ENCODE results near the gene PCSK4.

DNA sequence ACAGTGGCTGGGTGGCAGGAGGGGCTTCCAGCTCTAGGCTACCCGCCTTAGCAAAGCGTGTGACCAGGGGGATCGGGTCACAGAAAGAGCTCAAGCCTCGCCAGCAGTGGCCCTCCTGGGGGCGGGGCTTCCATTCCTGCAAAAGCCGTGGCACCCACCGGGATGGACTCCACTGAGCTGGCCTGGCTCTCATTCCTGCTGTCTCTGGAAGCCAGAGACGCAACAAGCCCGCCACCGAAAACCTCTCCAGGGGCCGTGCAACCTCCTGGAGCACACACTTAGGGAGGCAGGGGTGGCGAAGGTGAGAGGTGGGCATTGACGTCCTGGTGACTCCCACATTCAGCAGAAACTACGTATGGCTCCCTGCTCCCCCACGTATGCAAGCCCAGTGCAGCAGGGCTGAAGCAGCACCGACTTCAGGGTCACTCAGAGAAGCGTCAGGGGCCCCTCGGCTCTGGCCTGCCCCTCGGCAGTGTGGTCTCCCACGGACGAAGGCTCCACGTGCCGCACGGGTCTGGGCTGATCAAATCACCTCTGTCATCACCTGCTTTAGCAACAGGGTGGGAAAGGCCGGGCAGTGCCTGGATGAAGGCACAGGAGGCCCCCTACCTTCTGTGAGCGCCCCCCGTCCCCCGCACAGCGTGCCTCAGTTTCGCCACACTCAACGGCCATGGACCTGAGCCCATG, 14.3 kb downstream of the PCSK4 start:
- TF ChIP-seq, protein P1, sequence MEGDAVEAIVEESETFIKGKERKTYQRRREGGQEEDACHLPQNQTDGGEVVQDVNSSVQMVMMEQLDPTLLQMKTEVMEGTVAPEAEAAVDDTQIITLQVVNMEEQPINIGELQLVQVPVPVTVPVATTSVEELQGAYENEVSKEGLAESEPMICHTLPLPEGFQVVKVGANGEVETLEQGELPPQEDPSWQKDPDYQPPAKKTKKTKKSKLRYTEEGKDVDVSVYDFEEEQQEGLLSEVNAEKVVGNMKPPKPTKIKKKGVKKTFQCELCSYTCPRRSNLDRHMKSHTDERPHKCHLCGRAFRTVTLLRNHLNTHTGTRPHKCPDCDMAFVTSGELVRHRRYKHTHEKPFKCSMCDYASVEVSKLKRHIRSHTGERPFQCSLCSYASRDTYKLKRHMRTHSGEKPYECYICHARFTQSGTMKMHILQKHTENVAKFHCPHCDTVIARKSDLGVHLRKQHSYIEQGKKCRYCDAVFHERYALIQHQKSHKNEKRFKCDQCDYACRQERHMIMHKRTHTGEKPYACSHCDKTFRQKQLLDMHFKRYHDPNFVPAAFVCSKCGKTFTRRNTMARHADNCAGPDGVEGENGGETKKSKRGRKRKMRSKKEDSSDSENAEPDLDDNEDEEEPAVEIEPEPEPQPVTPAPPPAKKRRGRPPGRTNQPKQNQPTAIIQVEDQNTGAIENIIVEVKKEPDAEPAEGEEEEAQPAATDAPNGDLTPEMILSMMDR (IDR thresholded peaks at IDR 0.05; ENCODE audit: extremely low read depth in 1 of 2, insufficient read depth in 1 of 2, low read depth in 1 of 2, low read length in 2 of 2) = no peak
- no peak for TF ChIP-seq EZH2 (IDR thresholded peaks at IDR 0.05; ENCODE audit: borderline replicate concordance, low read depth, low read length, severe bottlenecking)
- TF ChIP-seq JUN (IDR thresholded peaks at IDR 0.05; ENCODE audit: borderline replicate concordance, insufficient read depth, insufficient read length, low read depth) = no peak
- TF ChIP-seq MYC (IDR thresholded peaks at IDR 0.05; ENCODE audit: low read depth, low read length) = no peak
- no peak for TF ChIP-seq FOS (IDR thresholded peaks at IDR 0.05; ENCODE audit: borderline replicate concordance, insufficient read depth, low read length)
- TF ChIP-seq POLR2A (IDR thresholded peaks at IDR 0.05; ENCODE audit: low read depth, low read length) = no peak

Measured in endothelial cell of umbilical vein (primary cell).